H1 (cell line): Measurements from ENCODE around the gene FANCL. TPM values are rescaled to one million over a fixed set of nuclear protein-coding genes. Genes with fewer than 3 reads are reported as not detected.

Experiments used
- CHD2 ChIP-seq: IDR thresholded peaks from 2 replicates; pipeline ENCODE4 v1.6.1; 2012; ENCODE audit warnings: low read length, improper control_type of control experiment
- polyA plus RNA-seq, 7 experiments: library from polyadenylated mRNA; depleted of rRNA in 3 of 7; stranded (reverse) in 5 of 7; unstranded in 2 of 7; fragments of >200 nt in 5 of 7; fragments of 200-250 nt in 2 of 7; gene quantifications; 1 replicate in 5 of 7; 2 replicates in 1 of 7; 4 replicates in 1 of 7; pipeline versions ENCODE4 v1.2.1 to v1.2.3, GENCODE V29; 2011 to 2013; ENCODE audit warnings: missing spikeins in 2 of 7, mixed read lengths in 2 of 7
- total RNA-seq: library from RNA; stranded (reverse); fragmentation: NEBNext Ultra II Directional; extraction: Animal tissue kit (Norgen Biotek cat#: 25700); gene quantifications from 2 replicates; pipeline ENCODE4 v1.2.1, GENCODE V29; 2021

FANCL gene
- total and polyA plus RNA-seq, 2 of the 8 experiments (the other 6 are each of a cell fraction or from before 2014, with no cell fraction given), result 38.7 to 55.9 TPM

DNA sequence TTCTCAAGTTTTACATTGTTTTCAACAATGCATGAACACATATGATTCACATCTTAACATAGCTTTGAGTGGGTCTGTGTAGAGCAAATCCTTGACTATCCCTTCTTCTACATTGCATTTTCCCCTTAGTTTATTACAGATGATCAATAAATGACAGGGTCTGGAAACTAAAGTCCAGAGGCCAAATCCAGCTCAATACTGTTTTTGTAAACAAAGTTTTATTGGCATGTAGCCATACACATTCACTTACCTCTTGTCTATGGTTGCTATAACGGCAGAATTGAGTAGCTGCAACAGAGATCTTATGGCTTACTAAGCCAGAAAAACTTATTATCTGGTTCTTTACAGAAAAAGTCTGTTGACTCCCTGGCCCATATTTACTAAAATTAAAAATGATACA, 12.8 kb downstream of the FANCL start (continued):
- TF ChIP-seq CHD2, result no peak
